PC-3 (cell line): ENCODE results near the gene EFCAB12. TPM values are rescaled to one million over a fixed set of nuclear protein-coding genes. Genes with fewer than 3 reads are reported as not detected.

Source experiments
- ATAC-seq: fragments of 200-7000 bp; cut with Tn5 transposase; 2 replicates; pipeline ENCODE4 v1.9.1; 2020; ENCODE audit warnings: mild to moderate bottlenecking, moderate library complexity
- BruUV-seq: library from RNA; stranded (reverse); fragments of 400-500 nt; replicated peaks from 2 replicates; lab custom pipeline; 2021; lab: Mats Ljungman, UMichigan
- CTCF ChIA-PET: fragments of 300-600 bp; sonication (Branson Sonifier 250); formaldehyde crosslinking; loops from one replicate; lab custom pipeline; 2022; ENCODE audit warnings: antibody characterized with exemption; lab: Charles Lee
- POLR2A ChIA-PET: fragments of 300-600 bp; sonication (Branson Sonifier 250); formaldehyde crosslinking; loops from one replicate; lab custom pipeline; 2022; ENCODE audit warnings: antibody characterized with exemption; ENCODE audit not compliant: unreplicated experiment; lab: Charles Lee
- DNase-seq: peaks from one replicate; pipeline ENCODE4 v3.0.0-alpha.2; 2015
- H2AFZ ChIP-seq: fragments of 300-600 bp; sonication (generic); 2 replicates; pipeline ENCODE4 v1.6.0; 2016; ENCODE audit warnings: antibody characterized with exemption, low read length
- H3F3A ChIP-seq: fragments of 300-600 bp; sonication (generic); one replicate; pipeline ENCODE4 v1.6.0; 2017; ENCODE audit warnings: antibody characterized with exemption, low read length, control low read depth, mild to moderate bottlenecking; ENCODE audit not compliant: unreplicated experiment
- H3K27ac ChIP-seq: fragments of 300-600 bp; sonication (generic); 2 replicates; pipeline ENCODE4 v1.5.1; 2016; ENCODE audit warnings: mild to moderate bottlenecking, low read length
- H3K27me3 ChIP-seq: fragments of 300-600 bp; sonication (generic); 2 replicates; pipeline ENCODE4 v1.6.1; 2016; ENCODE audit warnings: low read length, mixed read lengths
- H3K36me3 ChIP-seq: fragments of 300-600 bp; sonication (generic); 2 replicates; pipeline ENCODE4 v1.6.1; 2016; ENCODE audit warnings: low read depth, mixed run types, low read length, mixed read lengths
- H3K4me1 ChIP-seq: fragments of 300-600 bp; sonication (generic); 2 replicates; pipeline ENCODE4 v1.5.1; 2016; ENCODE audit warnings: low read length; ENCODE audit not compliant: insufficient read depth
- H3K4me2 ChIP-seq: fragments of 300-600 bp; sonication (generic); 2 replicates; pipeline ENCODE4 v1.6.0; 2016; ENCODE audit warnings: low read length
- H3K4me3 ChIP-seq: fragments of 300-600 bp; sonication (generic); 2 replicates; pipeline ENCODE4 v1.5.1; 2016; ENCODE audit warnings: mild to moderate bottlenecking, low read length, mixed read lengths
- H3K79me2 ChIP-seq: fragments of 300-600 bp; sonication (generic); 2 replicates; pipeline ENCODE4 v1.6.1; 2017; ENCODE audit warnings: low read length, mixed read lengths
- H3K9ac ChIP-seq: fragments of 300-600 bp; sonication (generic); 2 replicates; pipeline ENCODE4 v1.6.0; 2016; ENCODE audit warnings: mild to moderate bottlenecking, low read length
- H3K9me2 ChIP-seq: fragments of 300-600 bp; sonication (generic); replicated peaks from 2 replicates; pipeline ENCODE4 v1.6.1; 2016; ENCODE audit warnings: mixed run types, low read length, mixed read lengths
- H3K9me3 ChIP-seq: fragments of 300-600 bp; sonication (generic); 2 replicates; pipeline ENCODE4 v1.6.1; 2016; ENCODE audit warnings: low read length, mixed read lengths
- H4K20me1 ChIP-seq: fragments of 300-600 bp; sonication (generic); 2 replicates; pipeline ENCODE4 v1.6.1; 2016; ENCODE audit warnings: low read length, mixed read lengths
- CTCF ChIP-seq: fragments of 300-600 bp; sonication (generic); conservative IDR thresholded peaks from 2 replicates; pipeline ENCODE4 v1.5.1; 2017; ENCODE audit warnings: antibody characterized with exemption, low read depth, mild to moderate bottlenecking, low read length
- EZH2 ChIP-seq: fragments of 300-600 bp; sonication (generic); IDR thresholded peaks from one replicate; pipeline ENCODE4 v1.6.1; 2017; ENCODE audit warnings: antibody characterized with exemption, mild to moderate bottlenecking, low read length; ENCODE audit not compliant: unreplicated experiment
- EZH2phosphoT487 ChIP-seq: fragments of 300-600 bp; sonication (generic); IDR thresholded peaks from 2 replicates; pipeline ENCODE4 v1.6.1; 2018; ENCODE audit warnings: mild to moderate bottlenecking, antibody characterized with exemption, low read length, borderline replicate concordance
- intact Hi-C: fragments of 100-400 bp; cut with micrococcal nuclease; formaldehyde crosslinking; loops from 2 replicates; pipeline ENCODE4 v1.9.0; 2023
- total RNA-seq: library from RNA; depleted of rRNA; stranded (reverse); fragments of >200 nt; gene quantifications from 2 replicates; pipeline ENCODE4 v1.2.3, GENCODE V29; 2014

The EFCAB12 gene
- total RNA-seq, 1 experiment from 2014 or later, result 0.04 TPM

GRCh38 chr3:129360705-129361460 is 67.6 kb downstream of the EFCAB12 start:
- H4K20me1 ChIP-seq, result no peaks in the 10 kb centered on the region
- H3F3A ChIP-seq, result no peaks in the 10 kb centered on the region
- H3K79me2 ChIP-seq, result no peaks in the 10 kb centered on the region
- no peak for ATAC-seq
- no peak for DNase-seq
- ChIA-PET CTCF (no interaction called here), POLR2A (no interaction called here)
- no peak overlapping the region for H3K4me3 ChIP-seq
- H3K27me3 ChIP-seq, result no peaks in the 10 kb centered on the region
- H3K36me3 ChIP-seq, result no peaks in the 10 kb centered on the region
- H3K4me1 ChIP-seq, result no peaks in the 10 kb centered on the region
- no peak for TF ChIP-seq CTCF
- no peak for TF ChIP-seq EZH2phosphoT487
- no peak for TF ChIP-seq EZH2
- intact Hi-C loops, result no loop called here
- no peak overlapping the region for H3K4me2 ChIP-seq
- H3K9me2 ChIP-seq, result no peaks in the 10 kb centered on the region
- no peaks in the 10 kb centered on the region for H3K9me3 ChIP-seq
- H2AFZ ChIP-seq, result no peak overlapping the region
- H3K9ac ChIP-seq, result no peak overlapping the region
- BruUV-seq, result no TSS peak
- no peak overlapping the region for H3K27ac ChIP-seq

- Histone ChIP-seq H2AFZ (no peak overlapping the region), H3K9me2 (no peaks in the 10 kb centered on the region), H3K9me3 (no peaks in the 10 kb centered on the region), H3K27me3 (no peaks in the 10 kb centered on the region), H3K4me2 (no peak overlapping the region), H3F3A (no peaks in the 10 kb centered on the region), H3K36me3 (no peaks in the 10 kb centered on the region), H3K27ac (no peak overlapping the region), H3K4me1 (no peaks in the 10 kb centered on the region), H3K79me2 (no peaks in the 10 kb centered on the region), H4K20me1 (no peaks in the 10 kb centered on the region), H3K9ac (no peak overlapping the region), H3K4me3 (no peak overlapping the region)
- no TSS peak for BruUV-seq
- POLR2A ChIA-PET, result no interaction called here
- TF ChIP-seq EZH2 (no peak), CTCF (no peak), EZH2phosphoT487 (no peak)
- ATAC-seq, result no peak
- CTCF ChIA-PET, result no interaction called here
- intact Hi-C loops, result no loop called here
- DNase-seq, result no peak
Measured at GRCh38 chr3:129360171-129360611, 68.2 kb downstream of the EFCAB12 start.

- H3K27me3 ChIP-seq, result no peaks in the 10 kb centered on the region
- H3K36me3 ChIP-seq, result no peaks in the 10 kb centered on the region
- intact Hi-C loops, result no loop called here
- no peaks in the 10 kb centered on the region for H3K4me1 ChIP-seq
- no peak overlapping the region for H3K9ac ChIP-seq
- H4K20me1 ChIP-seq, result no peaks in the 10 kb centered on the region
- H3K27ac ChIP-seq, result no peak overlapping the region
- no peaks in the 10 kb centered on the region for H3K9me2 ChIP-seq
- ChIA-PET POLR2A (no interaction called here), CTCF (no interaction called here)
- no peaks in the 10 kb centered on the region for H3F3A ChIP-seq
- no peak overlapping the region for H2AFZ ChIP-seq
- DNase-seq (no peak), ATAC-seq (no peak)
- no TSS peak for BruUV-seq
- H3K9me3 ChIP-seq, result no peaks in the 10 kb centered on the region
- H3K4me3 ChIP-seq, result no peak overlapping the region
- H3K79me2 ChIP-seq, result no peaks in the 10 kb centered on the region
- TF ChIP-seq CTCF (no peak), EZH2 (no peak), EZH2phosphoT487 (no peak)
- no peak overlapping the region for H3K4me2 ChIP-seq
Measured at GRCh38 chr3:129358772-129359371, 69.6 kb downstream of the EFCAB12 start.
